Measurements from ENCODE around the gene TMSB4X.
"Not testable (repeated sequence)": the region's sequence is repeated elsewhere in the genome, so short reads cannot be mapped to it uniquely, and the experiment has no call there.

The TMSB4X gene

DNA sequence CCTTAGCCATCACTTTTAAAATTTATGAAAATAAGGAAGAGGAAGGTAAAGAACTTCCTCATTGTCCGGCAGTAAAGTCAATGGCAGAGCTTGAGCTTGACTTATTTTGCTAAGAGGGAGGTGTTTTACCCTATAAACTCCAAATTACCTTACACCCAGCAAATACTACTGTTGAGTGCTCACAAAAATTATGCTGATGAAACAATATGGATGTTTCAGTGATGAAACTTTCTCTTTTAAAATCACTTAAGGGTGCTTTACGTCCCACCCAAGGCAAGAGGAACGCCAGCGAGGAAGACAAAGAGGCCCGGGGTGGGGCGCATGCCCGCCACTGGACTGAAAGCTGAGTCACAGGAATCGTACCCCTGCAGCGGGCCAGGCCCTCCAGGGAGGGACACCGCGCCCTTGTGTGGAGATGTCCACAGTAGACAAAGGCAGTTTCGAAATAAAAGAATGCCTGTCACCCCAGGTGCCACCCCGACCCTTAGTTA is 560 bp upstream of the TMSB4X start:
- peaks cover 44% of the 10 kb centered on the region for H3K4me1 ChIP-seq
- H3K27me3 ChIP-seq: no peaks in the 10 kb centered on the region
- peak overlapping the region; percentile 85 for H3K4me2 ChIP-seq
- peaks cover 6% of the 10 kb centered on the region; the same call in 1 of the 2 replicates for H3K9me3 ChIP-seq
- peak overlapping the region; percentile 94 for H3K27ac ChIP-seq
- peak overlapping the region; percentile 92 for H3K9ac ChIP-seq
- H3K4me3 ChIP-seq: peak overlapping the region; percentile 84
- TF ChIP-seq Cebpa-rat (IDR thresholded peaks at IDR 0.05): no peak
- peaks cover 27% of the 10 kb centered on the region for H4K20me1 ChIP-seq
- H3K36me3 ChIP-seq: peaks cover 14% of the 10 kb centered on the region; the same call in 1 of the 2 replicates

DNA sequence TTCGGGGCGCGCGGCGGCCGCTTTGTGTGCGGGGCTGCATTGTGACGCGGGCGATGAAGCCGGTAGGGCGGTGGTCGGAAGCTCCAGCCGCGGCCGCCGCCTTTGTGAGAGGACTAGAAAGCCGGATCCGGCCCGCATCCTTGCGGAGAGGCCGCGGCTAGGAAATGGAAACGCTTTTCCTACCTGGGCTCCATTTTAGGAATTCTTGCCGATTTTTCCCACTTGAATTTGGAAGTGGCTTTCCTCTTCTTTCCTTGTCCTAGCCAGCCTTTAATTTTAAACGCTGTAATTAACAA is 708 bp downstream of the TMSB4X start:
- no peak for TF ChIP-seq Cebpa-rat (IDR thresholded peaks at IDR 0.05)
- Histone ChIP-seq H3K4me3 (peak overlapping the region; percentile 84), H4K20me1 (peaks cover 27% of the 10 kb centered on the region), H3K27ac (peak overlapping the region; percentile 94), H3K4me1 (peaks cover 52% of the 10 kb centered on the region), H3K9ac (peak overlapping the region; percentile 92), H3K36me3 (peaks cover 14% of the 10 kb centered on the region; the same call in 1 of the 2 replicates), H3K4me2 (no peak overlapping the region), H3K9me3 (peaks cover 6% of the 10 kb centered on the region; the same call in 1 of the 2 replicates), H3K27me3 (no peaks in the 10 kb centered on the region)

DNA sequence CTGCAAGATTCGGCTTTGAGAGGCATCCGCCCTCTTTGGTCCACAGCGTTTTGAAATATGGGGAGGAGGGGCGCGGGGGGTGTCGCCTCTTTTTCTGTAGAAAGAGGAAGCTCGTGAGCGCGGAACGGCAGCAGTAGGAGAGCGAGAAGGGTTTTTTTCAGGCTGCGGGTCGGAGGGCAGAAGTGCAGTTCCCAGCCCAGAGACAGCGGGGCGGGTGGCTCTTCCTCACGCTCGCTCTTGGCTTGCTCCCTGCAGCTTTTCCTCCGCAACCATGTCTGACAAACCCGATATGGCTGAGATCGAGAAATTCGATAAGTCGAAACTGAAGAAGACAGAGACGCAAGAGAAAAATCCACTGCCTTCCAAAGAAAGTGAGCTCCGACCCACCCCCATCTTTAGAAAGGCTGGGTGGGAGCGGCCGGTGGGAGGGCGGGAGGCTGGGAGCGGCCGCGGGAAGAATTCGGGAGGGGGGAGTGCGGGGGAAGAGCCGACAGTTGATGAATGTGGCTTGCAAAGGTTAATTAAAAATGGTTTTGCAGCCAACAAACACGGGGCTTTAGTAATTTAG is 1.2 kb downstream of the TMSB4X start:
- no peak for TF ChIP-seq Cebpa-rat (IDR thresholded peaks at IDR 0.05)
- H3K4me3 ChIP-seq: peak overlapping the region; percentile 84
- no peak overlapping the region for H3K4me2 ChIP-seq
- H3K27ac ChIP-seq: peak overlapping the region; percentile 94
- no peaks in the 10 kb centered on the region for H3K27me3 ChIP-seq
- peaks cover 27% of the 10 kb centered on the region for H4K20me1 ChIP-seq
- H3K36me3 ChIP-seq: peaks cover 14% of the 10 kb centered on the region; the same call in 1 of the 2 replicates
- peaks cover 6% of the 10 kb centered on the region; the same call in 1 of the 2 replicates for H3K9me3 ChIP-seq
- H3K4me1 ChIP-seq: peaks cover 52% of the 10 kb centered on the region
- peak overlapping the region; percentile 92 for H3K9ac ChIP-seq

DNA sequence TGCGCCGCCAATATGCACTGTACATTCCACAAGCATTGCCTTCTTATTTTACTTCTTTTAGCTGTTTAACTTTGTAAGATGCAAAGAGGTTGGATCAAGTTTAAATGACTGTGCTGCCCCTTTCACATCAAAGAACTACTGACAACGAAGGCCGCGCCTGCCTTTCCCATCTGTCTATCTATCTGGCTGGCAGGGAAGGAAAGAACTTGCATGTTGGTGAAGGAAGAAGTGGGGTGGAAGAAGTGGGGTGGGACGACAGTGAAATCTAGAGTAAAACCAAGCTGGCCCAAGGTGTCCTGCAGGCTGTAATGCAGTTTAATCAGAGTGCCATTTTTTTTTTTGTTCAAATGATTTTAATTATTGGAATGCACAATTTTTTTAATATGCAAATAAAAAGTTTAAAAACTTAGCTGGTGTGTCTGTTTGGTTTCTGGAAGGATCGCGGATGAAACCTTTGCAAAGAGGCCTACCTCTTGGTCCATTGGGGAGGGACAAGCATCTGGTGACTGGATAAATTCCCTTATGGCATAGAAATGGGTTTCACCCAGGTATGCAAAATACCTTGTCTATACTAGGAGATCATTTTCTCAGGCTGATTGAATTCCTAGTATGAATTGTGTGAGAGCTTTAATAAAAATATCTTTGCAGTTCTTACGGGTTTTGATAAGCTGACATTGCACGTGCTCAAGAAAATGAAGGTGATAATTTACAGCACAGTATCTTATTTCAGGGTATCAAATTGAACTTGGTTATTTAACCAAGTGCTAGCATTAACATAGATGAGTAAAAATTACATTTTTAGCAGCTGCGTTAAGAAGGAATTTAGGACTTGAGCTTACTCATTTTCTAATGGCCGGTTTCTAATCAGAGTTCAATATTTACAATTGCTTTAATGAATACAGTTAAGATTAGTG is 2.2 kb downstream of the TMSB4X start:
- peaks cover 14% of the 10 kb centered on the region; the same call in 1 of the 2 replicates for H3K36me3 ChIP-seq
- H3K9me3 ChIP-seq, H3K27me3 ChIP-seq: not testable (repeated sequence)
- H3K4me3 ChIP-seq: peak overlapping the region; percentile 84
- peak overlapping the region; percentile 79 for H3K4me2 ChIP-seq
- H3K4me1 ChIP-seq: peaks cover 57% of the 10 kb centered on the region
- peak overlapping the region; percentile 92 for H3K9ac ChIP-seq
- H3K27ac ChIP-seq: peak overlapping the region; percentile 94
- peaks cover 27% of the 10 kb centered on the region for H4K20me1 ChIP-seq

DNA sequence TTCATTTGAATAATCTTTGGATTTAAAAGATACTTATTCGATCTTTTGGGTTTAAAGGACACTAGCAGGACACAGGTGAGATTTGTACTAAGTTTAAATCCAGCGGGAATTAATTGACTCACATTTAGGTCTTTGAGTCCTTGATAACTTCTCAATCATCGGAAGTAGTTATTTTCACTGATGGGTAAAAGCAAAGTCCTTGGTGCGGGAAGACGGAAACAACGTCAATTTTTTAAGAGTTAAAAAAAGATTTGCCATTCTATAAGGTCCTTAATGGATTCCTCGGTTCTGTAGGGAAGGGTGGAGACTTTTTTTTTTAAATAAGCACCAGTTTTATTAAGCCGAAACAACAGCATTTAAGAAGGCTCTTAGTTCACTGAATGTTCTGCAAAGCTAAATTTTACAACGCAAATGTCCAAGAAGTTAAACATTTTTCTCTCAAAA is 2.9 kb downstream of the TMSB4X start:
- TF ChIP-seq Cebpa-rat (IDR thresholded peaks at IDR 0.05): no peak
- Histone ChIP-seq H3K4me3 (peak overlapping the region; percentile 84), H3K27ac (peak overlapping the region; percentile 94), H4K20me1 (peaks cover 27% of the 10 kb centered on the region), H3K36me3 (peaks cover 14% of the 10 kb centered on the region; the same call in 1 of the 2 replicates), H3K4me1 (peaks cover 64% of the 10 kb centered on the region), H3K9me3 (peaks cover 6% of the 10 kb centered on the region; the same call in 1 of the 2 replicates), H3K4me2 (peak overlapping the region; percentile 79), H3K9ac (peak overlapping the region; percentile 92), H3K27me3 (no peaks in the 10 kb centered on the region)

DNA sequence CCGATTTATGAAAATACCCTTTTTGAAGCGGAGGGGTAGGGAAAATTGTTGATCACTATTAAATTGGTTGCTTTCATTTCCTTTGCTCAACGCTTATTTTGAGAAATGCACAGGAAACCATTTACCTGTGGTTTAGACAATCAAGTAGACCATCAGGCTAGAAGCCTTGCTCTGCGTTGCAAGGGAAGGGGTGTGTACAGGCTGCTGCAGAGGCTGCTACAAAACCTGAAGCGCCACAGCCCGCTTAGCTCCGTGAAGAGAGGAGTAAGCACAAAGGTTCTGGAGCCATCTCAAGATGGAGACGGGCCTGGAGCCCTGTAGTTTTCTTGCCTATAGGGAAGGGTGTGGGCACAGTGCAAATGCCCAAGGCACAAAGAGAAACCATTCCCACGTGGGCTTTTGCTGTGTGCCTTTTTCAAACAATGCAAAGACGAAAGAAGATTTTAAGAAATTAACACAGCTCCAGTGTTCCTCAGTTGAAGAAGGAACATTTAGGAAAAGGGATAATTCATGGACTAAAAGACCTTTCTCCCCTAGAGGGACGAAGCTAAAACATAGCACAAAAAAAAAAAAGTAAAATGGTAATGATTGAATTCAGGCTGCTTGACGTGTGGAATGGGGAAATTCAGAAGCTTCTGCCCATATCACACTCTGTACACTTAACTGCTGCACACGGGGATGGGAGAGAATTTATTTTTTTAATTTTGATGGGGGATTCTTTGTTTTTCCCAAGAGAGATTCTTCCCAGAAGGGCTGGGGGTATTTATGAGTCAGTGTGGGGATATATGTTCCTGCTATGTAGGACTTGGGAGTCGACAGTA is 3.5 kb downstream of the TMSB4X start:
- no peaks in the 10 kb centered on the region for H3K27me3 ChIP-seq
- peak overlapping the region; percentile 92 for H3K9ac ChIP-seq
- H4K20me1 ChIP-seq: peaks cover 27% of the 10 kb centered on the region
- peak overlapping the region; percentile 79 for H3K4me2 ChIP-seq
- no peak for TF ChIP-seq Cebpa-rat (IDR thresholded peaks at IDR 0.05)
- H3K27ac ChIP-seq: peak overlapping the region; percentile 94
- H3K4me1 ChIP-seq: peaks cover 64% of the 10 kb centered on the region
- peak overlapping the region; percentile 84 for H3K4me3 ChIP-seq
- peaks cover 14% of the 10 kb centered on the region; the same call in 1 of the 2 replicates for H3K36me3 ChIP-seq
- H3K9me3 ChIP-seq: peaks cover 6% of the 10 kb centered on the region; the same call in 1 of the 2 replicates

DNA sequence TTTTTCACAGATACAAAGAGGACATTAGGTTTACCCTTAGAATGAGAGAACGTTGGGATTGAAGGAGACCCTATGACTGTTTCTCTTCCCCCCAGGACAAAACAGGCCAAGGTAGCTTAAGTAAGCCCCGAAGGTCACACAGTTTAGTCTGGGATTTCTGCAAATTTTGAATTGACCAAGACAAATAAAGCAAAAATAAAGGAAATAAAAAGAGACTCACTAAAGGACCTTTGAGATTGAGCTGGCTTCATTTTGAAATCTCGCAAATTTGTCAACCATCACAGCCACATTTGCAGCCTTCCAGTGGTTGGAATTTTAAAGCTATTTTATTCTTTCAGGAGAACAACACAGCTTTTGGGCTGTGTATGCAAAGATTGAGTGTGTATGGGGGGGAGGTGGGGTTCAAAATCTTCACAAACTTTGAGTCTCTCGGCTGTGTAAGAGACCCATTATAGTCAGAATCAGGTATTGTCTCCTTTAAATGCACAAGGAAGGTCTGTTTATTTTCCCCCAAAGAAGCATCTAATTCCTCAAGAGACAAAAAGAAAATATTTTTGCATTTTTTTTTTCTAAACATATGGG is 4.2 kb downstream of the TMSB4X start:
- H3K9ac ChIP-seq: peak overlapping the region; percentile 92
- peaks cover 27% of the 10 kb centered on the region for H4K20me1 ChIP-seq
- H3K4me1 ChIP-seq: peaks cover 64% of the 10 kb centered on the region
- peak overlapping the region; percentile 79 for H3K4me2 ChIP-seq
- H3K36me3 ChIP-seq: peaks cover 14% of the 10 kb centered on the region; the same call in 1 of the 2 replicates
- peaks cover 6% of the 10 kb centered on the region; the same call in 1 of the 2 replicates for H3K9me3 ChIP-seq
- H3K27me3 ChIP-seq: no peaks in the 10 kb centered on the region
- peak overlapping the region; percentile 94 for H3K27ac ChIP-seq
- TF ChIP-seq Cebpa-rat (IDR thresholded peaks at IDR 0.05): no peak
- peak overlapping the region; percentile 84 for H3K4me3 ChIP-seq

DNA sequence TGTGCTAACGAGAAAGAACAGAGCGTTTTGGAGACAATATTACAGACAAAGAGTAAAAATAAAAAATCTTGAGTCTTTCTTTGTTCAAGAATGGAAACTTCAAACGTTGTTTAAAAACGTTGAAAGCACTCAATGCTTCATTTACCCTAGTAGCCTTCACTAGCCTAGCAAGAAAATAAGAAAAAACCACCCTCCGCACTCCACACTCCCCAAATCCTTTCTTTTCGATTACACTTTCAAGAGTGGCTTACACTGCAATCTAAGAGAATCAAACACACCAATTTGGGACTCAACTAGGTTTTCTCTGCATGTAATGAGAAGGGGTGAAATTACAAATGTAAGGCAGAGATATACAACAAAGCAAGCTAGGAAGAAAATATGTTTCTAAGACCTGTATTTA is 4.7 kb downstream of the TMSB4X start:
- no peaks in the 10 kb centered on the region for H3K27me3 ChIP-seq
- TF ChIP-seq Cebpa-rat (IDR thresholded peaks at IDR 0.05): no peak
- peaks cover 14% of the 10 kb centered on the region; the same call in 1 of the 2 replicates for H3K36me3 ChIP-seq
- H3K27ac ChIP-seq: peak overlapping the region; percentile 94
- peaks cover 27% of the 10 kb centered on the region for H4K20me1 ChIP-seq
- peaks cover 6% of the 10 kb centered on the region; the same call in 1 of the 2 replicates for H3K9me3 ChIP-seq
- peak overlapping the region; percentile 92 for H3K9ac ChIP-seq
- H3K4me3 ChIP-seq: peak overlapping the region; percentile 84
- H3K4me2 ChIP-seq: peak overlapping the region; percentile 79
- peaks cover 69% of the 10 kb centered on the region for H3K4me1 ChIP-seq

DNA sequence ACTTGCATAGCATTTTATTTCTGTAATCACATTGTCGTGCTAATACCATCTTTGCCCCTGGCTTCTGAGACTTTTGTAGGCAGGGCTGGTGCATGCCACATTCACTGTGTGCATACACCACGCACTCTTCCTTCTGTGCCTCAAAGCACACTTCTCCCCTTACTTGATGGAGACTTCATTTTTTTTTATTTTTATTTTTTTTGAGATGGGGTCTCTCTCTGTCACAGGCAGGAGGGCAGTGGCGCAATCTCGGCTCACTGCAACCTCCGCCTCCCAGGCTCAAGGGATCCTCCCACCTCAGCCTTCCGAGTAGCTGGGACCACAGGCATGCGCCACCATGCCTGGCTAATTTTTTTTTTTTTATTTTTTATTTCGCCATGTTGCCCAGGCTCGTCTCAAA is 5.1 kb downstream of the TMSB4X start:
- TF ChIP-seq Cebpa-rat (IDR thresholded peaks at IDR 0.05): peak; percentile 38; the same call in 1 of the 2 replicates
- Histone ChIP-seq H3K9ac (peak overlapping the region; percentile 92), H3K4me3 (peak overlapping the region; percentile 84; the same call in 1 of the 2 replicates), H4K20me1 (peaks cover 27% of the 10 kb centered on the region), H3K4me1 (peaks cover 73% of the 10 kb centered on the region), H3K36me3 (peaks cover 14% of the 10 kb centered on the region; the same call in 1 of the 2 replicates), H3K27ac (peak overlapping the region; percentile 94), H3K4me2 (peak overlapping the region; percentile 79)
- H3K27me3 ChIP-seq, H3K9me3 ChIP-seq: not testable (repeated sequence)

Data from BLaER1 (cell line).